ENCODE measurements around the gene DNAAF8. TPM values are rescaled to one million over a fixed set of nuclear protein-coding genes. Genes with fewer than 3 reads are reported as not detected.

DNAAF8 gene
- total RNA-seq, 2 experiments from 2014 or later = 0.11 to 0.16 TPM

- Mint-ChIP-seq H3K4me1 (peaks cover 5% of the 10 kb centered on the region), H3K4me3 (no peak overlapping the region), H3K36me3 (ENCODE audit: low read depth) (peaks cover 21% of the 10 kb centered on the region), H3K9me3 (ENCODE audit: low read depth) (no peaks in the 10 kb centered on the region), H3K27me3 (no peaks in the 10 kb centered on the region), H3K27ac (no peak overlapping the region)
- POLR2A ChIA-PET = no interaction called here
- CTCF ChIA-PET = interaction anchor here (1.1 kb wide), 1 partner anchor 156 kb away, joined by 3 read pairs; no protein-coding TSS in a partner anchor
- no peak for DNase-seq
- intact Hi-C loops (cut with DNase I, micrococcal nuclease) = no loop called here
- ATAC-seq = no peak
Measured at GRCh38 chr16:4704913-4705312, 29.4 kb upstream of the DNAAF8 start.

DNA sequence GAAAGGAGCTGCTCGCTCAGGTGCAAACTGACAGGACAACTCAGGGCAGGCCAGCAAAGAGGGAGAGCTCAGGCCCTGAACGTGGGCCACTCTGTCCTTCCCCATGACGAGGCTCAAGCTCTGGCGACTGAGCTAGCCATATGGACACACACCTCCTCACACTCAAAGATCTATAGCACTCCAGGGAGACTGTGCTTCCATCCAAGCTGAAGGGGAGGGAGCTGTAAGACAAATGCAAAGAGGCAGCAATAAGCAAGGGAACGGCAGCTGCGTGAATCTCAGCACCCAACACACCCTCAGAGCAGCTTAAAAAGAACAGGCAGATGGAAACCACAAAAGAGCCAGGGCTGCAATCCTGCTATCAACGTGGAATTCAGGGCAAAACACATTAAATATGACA is 27.5 kb upstream of the DNAAF8 start:
- CTCF ChIA-PET = interaction anchor here (1.0 kb wide), 1 partner anchor 65 kb away, joined by 3 read pairs; no protein-coding TSS in a partner anchor
- Mint-ChIP-seq H3K4me1 (no peaks in the 10 kb centered on the region), H3K27ac (no peak overlapping the region), H3K27me3 (no peaks in the 10 kb centered on the region), H3K36me3 (ENCODE audit: low read depth) (peaks cover 24% of the 10 kb centered on the region), H3K9me3 (ENCODE audit: low read depth) (no peaks in the 10 kb centered on the region), H3K4me3 (no peak overlapping the region)
- intact Hi-C loops (cut with DNase I, micrococcal nuclease) = no loop called here
- DNase-seq (no peak), ATAC-seq (no peak)
- POLR2A ChIA-PET = interaction anchor here (0.6 kb wide), 2 partner anchors 30 to 182 kb away, joined by 3 to 6 read pairs; no protein-coding TSS in a partner anchor

GRCh38 chr16:4709481-4709880 is 24.9 kb upstream of the DNAAF8 start:
- no peak for DNase-seq
- CTCF ChIA-PET = interaction anchor here (0.7 to 1.5 kb wide), 2 partner anchors 14 to 411 kb away, joined by 4 to 5 read pairs; no protein-coding TSS in a partner anchor

GRCh38 chr16:4713663-4714501 is 20.5 kb upstream of the DNAAF8 start:
- Mint-ChIP-seq H3K36me3 (ENCODE audit: low read depth) (peaks cover 19% of the 10 kb centered on the region), H3K4me3 (no peak overlapping the region), H3K4me1 (no peaks in the 10 kb centered on the region), H3K9me3 (ENCODE audit: low read depth) (no peaks in the 10 kb centered on the region), H3K27ac (no peak overlapping the region), H3K27me3 (no peaks in the 10 kb centered on the region)
- DNase-seq (no peak), ATAC-seq (no peak)
- POLR2A ChIA-PET = no interaction called here
- CTCF ChIA-PET = interaction anchor here (0.6 to 1.0 kb wide), 2 partner anchors 25 to 98 kb away, joined by 3 read pairs; no protein-coding TSS in a partner anchor
- intact Hi-C loops (cut with DNase I, micrococcal nuclease) = no loop called here

More at GRCh38 chr16:4709481-4709880, 24.9 kb upstream of the DNAAF8 start:
- H3K27ac Mint-ChIP-seq = no peak overlapping the region
- no peak for ATAC-seq
- intact Hi-C loops (cut with DNase I, micrococcal nuclease) = no loop called here
- H3K27me3 Mint-ChIP-seq = no peaks in the 10 kb centered on the region
- POLR2A ChIA-PET = no interaction called here
- no peaks in the 10 kb centered on the region for H3K9me3 Mint-ChIP-seq (ENCODE audit: low read depth)
- H3K36me3 Mint-ChIP-seq (ENCODE audit: low read depth) = peaks cover 26% of the 10 kb centered on the region
- H3K4me1 Mint-ChIP-seq = no peaks in the 10 kb centered on the region
- H3K4me3 Mint-ChIP-seq = no peak overlapping the region

GRCh38 chr16:4714996-4715395 is 19.3 kb upstream of the DNAAF8 start:
- Mint-ChIP-seq H3K9me3 (ENCODE audit: low read depth) (no peaks in the 10 kb centered on the region), H3K4me3 (no peak overlapping the region), H3K27me3 (no peaks in the 10 kb centered on the region), H3K36me3 (ENCODE audit: low read depth) (peaks cover 13% of the 10 kb centered on the region), H3K27ac (no peak overlapping the region), H3K4me1 (no peaks in the 10 kb centered on the region)
- no peak for ATAC-seq
- intact Hi-C loops (cut with DNase I, micrococcal nuclease) = no loop called here
- CTCF ChIA-PET = no interaction called here
- POLR2A ChIA-PET = no interaction called here
- DNase-seq = no peak

- POLR2A ChIA-PET = no interaction called here
- Mint-ChIP-seq H3K27me3 (no peaks in the 10 kb centered on the region), H3K27ac (no peak overlapping the region), H3K4me3 (no peak overlapping the region), H3K36me3 (ENCODE audit: low read depth) (peaks cover 10% of the 10 kb centered on the region), H3K4me1 (no peaks in the 10 kb centered on the region), H3K9me3 (ENCODE audit: low read depth) (no peaks in the 10 kb centered on the region)
- CTCF ChIA-PET = interaction anchor here (0.6 kb wide), 1 partner anchor 19 kb away, joined by 3 read pairs; no protein-coding TSS in a partner anchor
- intact Hi-C loops (cut with DNase I, micrococcal nuclease) = no loop called here
- ATAC-seq = no peak
- no peak for DNase-seq
Measured at GRCh38 chr16:4718466-4718865, 15.9 kb upstream of the DNAAF8 start.

- Mint-ChIP-seq H3K36me3 (ENCODE audit: low read depth) (peaks cover 14% of the 10 kb centered on the region), H3K9me3 (ENCODE audit: low read depth) (no peaks in the 10 kb centered on the region), H3K27me3 (no peaks in the 10 kb centered on the region), H3K4me1 (no peaks in the 10 kb centered on the region), H3K27ac (no peak overlapping the region), H3K4me3 (no peak overlapping the region)
- DNase-seq (no peak), ATAC-seq (no peak)
- intact Hi-C loops (cut with DNase I, micrococcal nuclease) = no loop called here
- ChIA-PET POLR2A (no interaction called here), CTCF (interaction anchor here (1.4 kb wide), 1 partner anchor 100 kb away, joined by 3 read pairs; no protein-coding TSS in a partner anchor)
Measured at GRCh38 chr16:4723071-4723767, 11.1 kb upstream of the DNAAF8 start.

GRCh38 chr16:4724661-4725270 is 9.6 kb upstream of the DNAAF8 start:
- intact Hi-C loops (cut with DNase I, micrococcal nuclease) = no loop called here
- Mint-ChIP-seq H3K36me3 (ENCODE audit: low read depth) (peaks cover 22% of the 10 kb centered on the region), H3K4me1 (no peaks in the 10 kb centered on the region), H3K9me3 (ENCODE audit: low read depth) (no peaks in the 10 kb centered on the region), H3K27me3 (no peaks in the 10 kb centered on the region), H3K4me3 (no peak overlapping the region), H3K27ac (no peak overlapping the region)
- ATAC-seq = no peak
- CTCF ChIA-PET = interaction anchor here (1.4 kb wide), 1 partner anchor 101 kb away, joined by 3 read pairs; no protein-coding TSS in a partner anchor
- DNase-seq = no peak
- POLR2A ChIA-PET = no interaction called here

DNA sequence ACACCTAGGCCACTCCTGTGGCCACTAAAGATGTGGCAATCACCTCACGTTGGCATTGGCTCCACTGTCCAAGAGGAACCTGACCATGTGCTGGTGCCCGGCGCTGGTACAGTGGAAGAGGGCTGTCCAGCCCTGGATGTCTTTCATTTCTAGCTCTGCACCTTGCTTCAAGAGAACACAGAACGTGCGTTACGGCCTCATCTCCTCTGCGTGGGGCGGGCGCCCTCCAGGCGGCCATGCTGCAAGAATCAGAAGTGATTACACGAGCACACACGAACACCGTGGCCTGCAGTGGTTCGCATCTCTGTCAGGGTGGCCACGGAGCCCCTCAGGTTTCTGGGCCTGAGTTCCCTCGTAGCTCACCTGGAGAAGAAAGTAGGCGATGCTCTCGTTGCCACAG is 7.7 kb upstream of the DNAAF8 start:
- DNase-seq = no peak
- Mint-ChIP-seq H3K27me3 (no peaks in the 10 kb centered on the region), H3K4me3 (no peak overlapping the region), H3K36me3 (ENCODE audit: low read depth) (peaks cover 25% of the 10 kb centered on the region), H3K27ac (no peak overlapping the region), H3K9me3 (ENCODE audit: low read depth) (no peaks in the 10 kb centered on the region), H3K4me1 (no peaks in the 10 kb centered on the region)
- ChIA-PET CTCF (no interaction called here), POLR2A (no interaction called here)
- ATAC-seq = no peak
- intact Hi-C loops (cut with DNase I, micrococcal nuclease) = no loop called here

DNA sequence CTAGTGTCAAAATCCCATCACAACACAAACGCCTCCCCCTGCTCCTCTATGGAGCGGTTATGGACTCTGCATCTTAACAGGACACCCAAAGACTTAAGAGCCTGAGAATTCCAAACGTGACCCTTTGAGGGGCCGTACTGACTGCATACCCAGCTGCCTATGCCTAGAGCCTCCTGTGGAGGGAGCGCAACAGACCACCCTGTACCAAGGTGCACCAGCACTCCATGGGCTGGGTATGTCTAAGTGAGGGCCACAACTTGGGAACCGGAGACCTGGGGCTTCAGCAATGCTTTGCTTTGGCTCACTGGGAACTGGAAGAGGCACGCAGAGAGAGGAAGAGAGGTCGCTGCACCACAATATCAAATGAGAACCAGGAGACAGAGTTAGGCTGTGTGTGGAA is 5.7 kb upstream of the DNAAF8 start:
- Mint-ChIP-seq H3K4me3 (no peak overlapping the region), H3K36me3 (ENCODE audit: low read depth) (peaks cover 18% of the 10 kb centered on the region), H3K4me1 (peaks cover 7% of the 10 kb centered on the region), H3K27me3 (no peaks in the 10 kb centered on the region), H3K9me3 (ENCODE audit: low read depth) (no peaks in the 10 kb centered on the region), H3K27ac (no peak overlapping the region)
- ChIA-PET CTCF (interaction anchor here (0.6 kb wide), 1 partner anchor 11 kb away, joined by 4 read pairs; no protein-coding TSS in a partner anchor), POLR2A (no interaction called here)
- DNase-seq (no peak), ATAC-seq (no peak)
- intact Hi-C loops (cut with DNase I, micrococcal nuclease) = no loop called here

DNA sequence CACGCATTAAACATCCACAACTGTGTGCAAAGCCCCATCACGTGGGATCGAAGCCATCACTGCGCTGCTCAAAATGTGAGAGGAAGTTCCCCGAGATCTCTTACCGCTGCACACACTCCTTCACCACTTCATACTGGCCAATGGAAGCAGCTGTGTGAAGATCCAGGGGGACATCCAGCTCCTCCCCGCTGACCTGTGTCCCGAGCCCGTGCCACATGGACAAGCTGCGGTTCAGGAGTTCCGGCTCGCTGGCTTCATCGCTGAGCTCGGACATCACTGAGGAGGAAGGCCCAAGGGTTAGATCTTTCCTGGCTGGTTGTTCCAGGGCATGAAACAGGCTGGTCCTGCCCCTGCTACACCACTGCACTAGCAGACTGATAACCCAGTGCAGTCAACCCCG is 4.5 kb upstream of the DNAAF8 start:
- H3K4me1 Mint-ChIP-seq = peaks cover 7% of the 10 kb centered on the region
- intact Hi-C loops (cut with DNase I, micrococcal nuclease) = no loop called here
- H3K27me3 Mint-ChIP-seq = no peaks in the 10 kb centered on the region
- no peak for DNase-seq
- peaks cover 18% of the 10 kb centered on the region for H3K36me3 Mint-ChIP-seq (ENCODE audit: low read depth)
- no peaks in the 10 kb centered on the region for H3K9me3 Mint-ChIP-seq (ENCODE audit: low read depth)
- POLR2A ChIA-PET = interaction anchor here (0.5 kb wide), 1 partner anchor 24 kb away, joined by 3 read pairs; no protein-coding TSS in a partner anchor
- CTCF ChIA-PET = interaction anchor here (0.5 kb wide), 1 partner anchor 9 kb away, joined by 3 read pairs; no protein-coding TSS in a partner anchor
- no peak for ATAC-seq
- no peak overlapping the region for H3K27ac Mint-ChIP-seq
- H3K4me3 Mint-ChIP-seq = no peak overlapping the region
